Activated naive CD4-positive, alpha-beta T cell treated with anti-CD3 and anti-CD28 coated beads, Interleukin-2, amount 50 U/mL, for 16 hours (primary cell): Measurements from ENCODE around the gene PDE4D.

Source experiments
- DNase-seq: peaks from one replicate; pipeline ENCODE4 v3.0.0-alpha.2; 2020

Gene PDE4D

GRCh38 chr5:59542306-59542705, 351.2 kb downstream of the PDE4D start:
- no peak for DNase-seq

- DNase-seq, result no peak
Observed at GRCh38 chr5:59540366-59540765, 353.2 kb downstream of the PDE4D start.

- no peak for DNase-seq
Observed at GRCh38 chr5:59538750-59539121, 354.8 kb downstream of the PDE4D start.

- no peak for DNase-seq
Observed at GRCh38 chr5:59537961-59538749, 355.4 kb downstream of the PDE4D start.

- no peak for DNase-seq
Observed at GRCh38 chr5:59536875-59537274, 356.7 kb downstream of the PDE4D start.

GRCh38 chr5:59535561-59535960, 358.0 kb downstream of the PDE4D start:
- no peak for DNase-seq

- no peak for DNase-seq
Observed at GRCh38 chr5:59533730-59534108, 359.8 kb downstream of the PDE4D start.

GRCh38 chr5:59532979-59533729, 360.4 kb downstream of the PDE4D start:
- DNase-seq, result no peak

- no peak for DNase-seq
Observed at GRCh38 chr5:59529239-59529638, 364.3 kb downstream of the PDE4D start.

- DNase-seq, result no peak
Observed at GRCh38 chr5:59528202-59528862, 365.2 kb downstream of the PDE4D start.

GRCh38 chr5:59525957-59526356, 367.6 kb downstream of the PDE4D start:
- no peak for DNase-seq

- DNase-seq, result no peak
Observed at GRCh38 chr5:59525311-59525710, 368.2 kb downstream of the PDE4D start.

GRCh38 chr5:59522201-59522831, 371.2 kb downstream of the PDE4D start:
- no peak for DNase-seq

- DNase-seq, result no peak
Observed at GRCh38 chr5:59521476-59521875, 372.1 kb downstream of the PDE4D start.

GRCh38 chr5:59519338-59519737, 374.2 kb downstream of the PDE4D start:
- no peak for DNase-seq

- DNase-seq, result no peak
Observed at GRCh38 chr5:59517926-59518585, 375.5 kb downstream of the PDE4D start.

- DNase-seq, result no peak
Observed at GRCh38 chr5:59516161-59516560, 377.4 kb downstream of the PDE4D start.

- DNase-seq, result no peak
Observed at GRCh38 chr5:59506285-59506877, 387.1 kb downstream of the PDE4D start.

GRCh38 chr5:59504043-59504442, 389.5 kb downstream of the PDE4D start:
- DNase-seq, result no peak

GRCh38 chr5:59503220-59503619, 390.3 kb downstream of the PDE4D start:
- DNase-seq, result no peak

GRCh38 chr5:59501316-59501715, 392.2 kb downstream of the PDE4D start:
- DNase-seq, result no peak

- no peak for DNase-seq
Observed at GRCh38 chr5:59500014-59500413, 393.5 kb downstream of the PDE4D start.
